GM18526 (cell line): Measurements from ENCODE around the gene SRCAP.

Experiments used
- POLR2A ChIP-seq: IDR thresholded peaks from 3 replicates; pipeline ENCODE4 v1.6.1; 2011; ENCODE audit not compliant: insufficient read length; ENCODE audit errors: extremely low read depth

Gene SRCAP

GRCh38 chr16:30780021-30780420, 81.0 kb downstream of the SRCAP start:
- no peak for TF ChIP-seq POLR2A

DNA sequence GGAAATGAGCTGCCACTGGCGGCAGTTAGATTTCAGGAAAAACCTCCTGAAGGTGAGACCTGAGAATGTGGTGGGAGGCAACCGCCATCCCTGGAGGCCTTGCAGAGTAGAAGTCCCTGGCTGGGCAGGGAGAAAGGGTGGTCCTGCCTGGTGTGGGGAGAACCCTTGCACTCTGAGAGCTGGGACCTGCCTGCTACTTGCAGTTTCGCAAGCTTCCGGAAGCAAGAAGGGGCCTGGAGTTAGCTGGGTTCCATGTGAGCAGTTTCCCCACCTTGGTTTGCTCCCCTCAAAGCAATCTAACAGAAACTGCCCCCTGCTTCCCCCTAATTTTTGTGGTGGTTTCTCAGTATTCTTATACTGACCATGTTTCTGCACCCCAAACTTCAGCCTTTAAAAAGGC, 81.6 kb downstream of the SRCAP start:
- TF ChIP-seq POLR2A, result no peak

DNA sequence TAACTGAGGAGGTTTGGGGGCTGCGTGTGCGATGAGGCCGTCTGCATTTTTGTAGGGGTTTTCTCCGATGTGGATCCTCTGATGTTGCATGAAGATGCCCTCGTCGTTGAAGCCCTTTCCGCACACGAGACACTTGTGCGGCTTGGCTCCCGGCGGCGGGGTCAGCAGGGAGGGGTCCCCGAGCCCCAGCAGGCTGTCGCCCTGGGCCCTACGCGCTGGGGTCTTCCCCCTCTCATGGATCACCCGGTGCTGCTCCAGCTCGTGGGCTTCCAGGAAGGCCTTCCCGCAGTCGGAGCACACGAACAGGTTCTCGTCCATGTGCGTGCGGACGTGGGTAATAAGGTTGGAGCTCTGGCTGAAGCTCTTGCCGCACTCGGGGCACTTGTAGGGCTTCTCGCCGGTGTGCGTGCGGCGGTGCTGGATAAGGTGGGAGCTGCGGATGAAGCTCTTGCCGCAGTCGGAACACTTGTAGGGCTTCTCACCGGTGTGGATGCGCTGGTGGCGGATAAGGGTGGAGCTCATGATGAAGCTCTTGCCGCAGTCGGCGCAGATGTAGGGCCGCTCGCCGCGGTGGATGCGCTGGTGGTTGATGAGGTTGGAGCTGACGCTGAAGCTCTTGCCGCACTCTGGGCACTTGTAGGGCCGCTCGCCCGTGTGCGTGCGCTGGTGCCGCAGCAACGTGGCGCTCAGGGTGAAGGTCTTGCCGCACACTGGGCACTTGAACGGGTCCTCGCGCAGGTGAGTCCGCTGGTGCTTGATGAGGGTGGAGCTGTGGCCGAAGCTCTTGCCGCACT, 83.7 kb downstream of the SRCAP start:
- TF ChIP-seq POLR2A, result no peak

GRCh38 chr16:30783280-30784109, 84.5 kb downstream of the SRCAP start:
- no peak for TF ChIP-seq POLR2A

DNA sequence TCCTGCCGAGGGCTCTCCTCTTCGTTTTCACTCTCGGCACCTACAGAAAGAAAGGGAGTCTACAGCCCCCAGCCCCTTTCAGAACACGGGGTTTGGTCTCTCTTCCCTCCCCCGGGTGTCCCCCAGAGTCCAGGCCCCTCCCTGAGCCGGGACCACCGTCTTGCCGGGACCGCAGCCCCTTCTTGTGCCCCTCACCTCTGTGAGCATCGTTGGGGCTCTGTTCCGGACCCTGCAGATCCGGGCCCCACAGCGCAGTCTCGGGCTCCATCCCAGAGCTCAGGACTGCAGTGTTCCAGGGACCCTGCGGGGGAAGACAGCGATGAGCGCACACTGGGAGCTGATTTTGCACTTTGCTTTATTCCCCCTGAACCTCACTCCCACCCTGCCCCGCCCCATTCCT, 85.2 kb downstream of the SRCAP start:
- TF ChIP-seq POLR2A, result no peak

DNA sequence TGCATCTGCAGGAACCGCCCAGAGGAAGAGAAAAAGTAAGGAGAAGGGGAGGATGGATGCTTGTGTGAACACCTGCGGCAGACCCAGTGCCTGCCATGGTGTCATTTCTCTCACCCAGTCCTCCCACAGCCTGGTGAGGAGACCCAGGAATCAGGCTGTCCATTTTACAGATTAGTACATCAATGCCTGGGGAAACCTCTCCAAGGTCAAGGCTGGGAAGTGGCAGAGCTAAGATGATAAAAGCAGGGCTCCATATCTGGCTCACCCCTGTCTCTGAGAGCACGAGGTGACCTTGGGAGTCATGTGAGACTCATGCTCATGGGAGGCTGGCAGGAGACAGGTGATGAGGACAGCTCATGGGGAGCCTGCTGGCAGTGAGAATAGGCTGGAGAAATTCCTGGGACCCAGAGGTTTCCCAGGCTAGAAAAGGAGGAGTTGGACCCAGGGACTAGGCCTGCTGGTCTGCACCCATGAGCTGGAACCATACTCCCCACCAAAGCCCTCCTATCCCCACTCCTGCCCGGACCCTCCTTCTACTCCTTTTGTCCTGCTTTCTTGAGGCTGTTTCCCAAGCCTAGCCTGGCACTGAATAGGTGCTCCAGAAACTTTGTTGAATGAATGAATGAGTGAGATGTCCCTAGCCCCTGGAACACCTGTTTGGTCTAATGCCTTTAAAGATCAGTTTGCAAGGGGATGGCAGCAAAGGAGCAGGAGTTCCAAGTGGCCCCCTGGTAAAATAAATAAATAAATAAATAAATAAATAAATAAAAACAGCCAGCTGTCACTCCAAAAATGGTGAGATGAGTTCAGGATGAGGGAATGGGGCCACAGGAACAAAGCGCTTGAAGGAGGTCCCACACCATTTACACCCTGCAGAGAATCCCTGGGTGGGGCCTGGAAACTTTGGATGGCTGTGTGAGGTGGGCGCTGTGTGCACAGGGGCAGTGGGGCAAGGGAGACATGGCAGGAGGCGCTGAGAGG, 86.4 kb downstream of the SRCAP start:
- no peak for TF ChIP-seq POLR2A

- TF ChIP-seq POLR2A, result no peak
Observed at GRCh38 chr16:30786115-30786935, 87.4 kb downstream of the SRCAP start.

GRCh38 chr16:30786936-30787612, 88.1 kb downstream of the SRCAP start, which contains the start of gene ZNF629:
ZNF629 (minus strand) TSS chr16:30787205; CDS start chr16:30784482, 2,723 bp downstream.
- peak; percentile 25 for TF ChIP-seq POLR2A

DNA sequence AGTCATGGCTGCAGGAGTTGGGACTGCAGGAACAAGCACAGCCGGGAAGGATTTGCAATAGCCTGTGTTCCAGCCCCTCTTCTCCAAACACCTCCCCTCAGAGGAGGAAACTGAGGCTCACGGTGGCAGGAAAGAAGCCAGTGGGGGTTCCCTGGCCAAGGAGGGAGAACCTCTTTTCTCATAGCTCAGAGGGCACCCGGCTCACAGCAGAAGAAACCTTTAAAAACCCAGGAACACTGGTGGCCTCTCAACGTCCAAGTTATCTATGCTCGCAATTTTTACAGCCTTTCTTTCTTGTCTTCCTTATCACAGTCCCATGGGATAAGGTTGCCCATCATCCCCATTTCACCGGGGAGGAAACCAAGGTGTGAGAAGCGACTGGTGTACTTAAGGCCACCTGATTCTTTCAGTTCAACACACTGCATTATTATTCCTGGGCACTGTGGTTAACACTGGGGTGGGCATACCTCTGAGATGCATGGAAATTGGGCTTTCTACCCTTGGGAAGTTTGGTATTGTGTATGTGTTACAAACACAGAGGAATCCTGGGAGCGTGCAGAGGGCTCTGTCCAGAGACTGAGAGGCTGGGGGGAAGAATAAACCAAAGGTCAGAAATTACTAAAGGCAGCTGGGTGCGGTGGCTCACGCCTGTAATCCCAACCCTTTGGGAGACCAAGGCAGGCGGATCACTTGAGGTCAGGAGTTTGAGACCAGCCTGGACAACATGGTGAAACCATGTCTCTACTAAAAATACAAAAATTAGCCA, 88.8 kb downstream of the SRCAP start:
- TF ChIP-seq POLR2A, result no peak
